Measurements from ENCODE around the gene RNU6-1. TPM values are rescaled to one million over a fixed set of nuclear protein-coding genes. Genes with fewer than 3 reads are reported as not detected.

Gene RNU6-1
- total RNA-seq, 1 donor: not detected

- Histone ChIP-seq H3K27ac (ENCODE audit: low read depth, low read length) (no peak overlapping the region), H3K27me3 (ENCODE audit: insufficient read depth, low read length) (no peaks in the 10 kb centered on the region), H4K20me1 (ENCODE audit: insufficient read depth, low read length) (no peaks in the 10 kb centered on the region), H3K9me3 (ENCODE audit: low read depth, low read length) (no peaks in the 10 kb centered on the region), H3K79me2 (ENCODE audit: insufficient read depth, low read length) (no peaks in the 10 kb centered on the region), H3K36me3 (ENCODE audit: insufficient read depth, low read length) (no peaks in the 10 kb centered on the region), H3K4me3 (ENCODE audit: insufficient read depth, low read length) (no peak overlapping the region), H3K4me2 (ENCODE audit: insufficient read depth, low read length) (no peak overlapping the region), H2AFZ (ENCODE audit: low read length) (no peak overlapping the region), H3K4me1 (ENCODE audit: insufficient read depth, low read length) (no peaks in the 10 kb centered on the region)
- no peak for TF ChIP-seq CTCF (IDR thresholded peaks at IDR 0.05; ENCODE audit: extremely low read depth, low read depth, low read length)
- DNase-seq (ENCODE audit: insufficient read length, low spot score, missing footprints): no peak
Observed at GRCh38 chr15:67857220-67857619, 17.4 kb upstream of the RNU6-1 start.

DNA sequence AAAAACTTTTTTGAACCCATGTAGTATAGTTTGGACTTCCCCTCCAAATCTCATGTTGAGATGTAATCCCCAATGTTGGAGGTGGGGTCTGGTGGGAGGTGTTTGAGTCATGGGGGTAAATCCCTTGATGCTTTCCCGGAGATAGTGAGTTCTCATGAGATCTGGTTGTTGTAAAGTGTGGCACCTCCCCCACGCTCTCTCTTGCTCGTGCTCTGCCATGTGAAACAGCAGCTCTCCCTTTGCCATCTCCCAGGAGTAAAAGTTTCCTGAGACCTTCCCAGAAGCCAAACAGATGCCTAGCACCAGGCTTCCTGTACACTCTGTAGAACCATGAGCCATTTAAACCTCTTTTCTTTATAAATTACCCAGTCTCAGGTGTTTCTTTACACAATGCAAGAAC is 16.0 kb upstream of the RNU6-1 start:
- no peak overlapping the region for H3K4me3 ChIP-seq (ENCODE audit: insufficient read depth, low read length)

DNA sequence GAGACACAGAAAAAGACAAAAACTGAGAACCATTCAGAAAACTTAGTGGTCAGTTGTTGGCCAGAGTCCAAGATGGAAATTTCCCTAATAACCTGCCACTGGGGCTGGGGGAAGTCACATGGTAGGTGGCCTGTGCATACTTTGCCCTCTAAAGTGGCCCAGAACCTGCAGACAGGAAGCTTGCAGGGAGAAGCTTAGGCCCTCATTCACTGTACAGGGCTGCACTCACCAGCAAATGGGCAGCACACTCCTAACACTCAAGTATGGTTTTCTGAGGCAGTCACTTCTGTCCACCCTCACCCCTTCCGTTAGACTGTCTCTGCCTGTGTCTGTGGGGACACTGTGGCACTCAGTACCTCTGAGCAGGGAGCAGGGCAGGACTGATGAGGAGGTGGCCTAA is 14.5 kb upstream of the RNU6-1 start:
- no peak overlapping the region for H3K27ac ChIP-seq (ENCODE audit: low read depth, low read length)
- H3K27me3 ChIP-seq (ENCODE audit: insufficient read depth, low read length): no peaks in the 10 kb centered on the region
- no peak overlapping the region for H2AFZ ChIP-seq (ENCODE audit: low read length)
- H3K4me3 ChIP-seq (ENCODE audit: insufficient read depth, low read length): no peak overlapping the region
- no peaks in the 10 kb centered on the region for H4K20me1 ChIP-seq (ENCODE audit: insufficient read depth, low read length)
- H3K79me2 ChIP-seq (ENCODE audit: insufficient read depth, low read length): no peaks in the 10 kb centered on the region
- peak; percentile 55 for DNase-seq (ENCODE audit: insufficient read length, low spot score, missing footprints)
- no peak for TF ChIP-seq CTCF (IDR thresholded peaks at IDR 0.05; ENCODE audit: extremely low read depth, low read depth, low read length)
- no peak overlapping the region for H3K4me2 ChIP-seq (ENCODE audit: insufficient read depth, low read length)
- no peaks in the 10 kb centered on the region for H3K36me3 ChIP-seq (ENCODE audit: insufficient read depth, low read length)
- no peaks in the 10 kb centered on the region for H3K9me3 ChIP-seq (ENCODE audit: low read depth, low read length)
- peaks cover 6% of the 10 kb centered on the region for H3K4me1 ChIP-seq (ENCODE audit: insufficient read depth, low read length)

More for the DNA sequence above, 16.0 kb upstream of the RNU6-1 start:
- Histone ChIP-seq H2AFZ (ENCODE audit: low read length) (no peak overlapping the region), H3K9me3 (ENCODE audit: low read depth, low read length) (no peaks in the 10 kb centered on the region), H3K4me2 (ENCODE audit: insufficient read depth, low read length) (no peak overlapping the region), H3K27me3 (ENCODE audit: insufficient read depth, low read length) (no peaks in the 10 kb centered on the region), H3K4me1 (ENCODE audit: insufficient read depth, low read length) (peaks cover 5% of the 10 kb centered on the region), H4K20me1 (ENCODE audit: insufficient read depth, low read length) (no peaks in the 10 kb centered on the region), H3K36me3 (ENCODE audit: insufficient read depth, low read length) (no peaks in the 10 kb centered on the region), H3K27ac (ENCODE audit: low read depth, low read length) (no peak overlapping the region), H3K79me2 (ENCODE audit: insufficient read depth, low read length) (no peaks in the 10 kb centered on the region)
- no peak for TF ChIP-seq CTCF (IDR thresholded peaks at IDR 0.05; ENCODE audit: extremely low read depth, low read depth, low read length)
- no peak for DNase-seq (ENCODE audit: insufficient read length, low spot score, missing footprints)

GRCh38 chr15:67853454-67853853 is 13.6 kb upstream of the RNU6-1 start:
- H3K36me3 ChIP-seq (ENCODE audit: insufficient read depth, low read length): no peaks in the 10 kb centered on the region
- H3K27me3 ChIP-seq (ENCODE audit: insufficient read depth, low read length): peaks cover 3% of the 10 kb centered on the region
- H3K27ac ChIP-seq (ENCODE audit: low read depth, low read length): no peak overlapping the region
- no peak overlapping the region for H3K4me2 ChIP-seq (ENCODE audit: insufficient read depth, low read length)
- peaks cover 6% of the 10 kb centered on the region for H3K4me1 ChIP-seq (ENCODE audit: insufficient read depth, low read length)
- H4K20me1 ChIP-seq (ENCODE audit: insufficient read depth, low read length): no peaks in the 10 kb centered on the region
- H3K9me3 ChIP-seq (ENCODE audit: low read depth, low read length): no peaks in the 10 kb centered on the region
- H3K79me2 ChIP-seq (ENCODE audit: insufficient read depth, low read length): no peaks in the 10 kb centered on the region
- no peak for TF ChIP-seq CTCF (IDR thresholded peaks at IDR 0.05; ENCODE audit: extremely low read depth, low read depth, low read length)
- no peak overlapping the region for H2AFZ ChIP-seq (ENCODE audit: low read length)
- DNase-seq (ENCODE audit: insufficient read length, low spot score, missing footprints): no peak
- H3K4me3 ChIP-seq (ENCODE audit: insufficient read depth, low read length): no peak overlapping the region

All from osteoblast (primary cell).